Left ventricle myocardium inferior (tissue), 1 donor: ENCODE measurements around the gene NHLRC4. TPM values are rescaled to one million over a fixed set of nuclear protein-coding genes. Genes with fewer than 3 reads are reported as not detected.

Source experiments
- DNase-seq: peaks from one replicate; pipeline ENCODE4 v3.0.0-alpha.2; 2020
- H3K27ac ChIP-seq: fragments of 200-600 bp; replicated peaks from 2 replicates; pipeline ENCODE4 v1.8.0; 2021
- H3K27me3 ChIP-seq: fragments of 200-600 bp; 2 replicates; pipeline ENCODE4 v1.8.0; 2021; ENCODE audit warnings: low read depth
- H3K36me3 ChIP-seq: fragments of 200-600 bp; 2 replicates; pipeline ENCODE4 v1.8.0; 2021
- H3K4me1 ChIP-seq: fragments of 200-600 bp; 2 replicates; pipeline ENCODE4 v1.8.0; 2021
- H3K4me3 ChIP-seq: fragments of 200-600 bp; 2 replicates; pipeline ENCODE4 v1.8.0; 2021; ENCODE audit warnings: mild to moderate bottlenecking, moderate library complexity
- H3K9me3 ChIP-seq: fragments of 200-600 bp; replicated peaks from 2 replicates; pipeline ENCODE4 v1.8.0; 2021
- intact Hi-C: fragments of 100-400 bp; cut with micrococcal nuclease; formaldehyde crosslinking; loops from one replicate; pipeline ENCODE4 v1.11.0; 2022
- total RNA-seq: library from RNA; stranded (reverse); fragmentation: NEBNext Ultra II Directional; extraction: Animal tissue kit (Norgen Biotek cat#: 25700); gene quantifications from one replicate; pipeline ENCODE4 v1.2.1, GENCODE V29; 2021
- TF ChIP-seq, protein P1 (sequence below): fragments of 200-600 bp; IDR thresholded peaks from 2 replicates; pipeline ENCODE4 v1.8.0; 2021; ENCODE audit warnings: antibody characterized with exemption, mild to moderate bottlenecking, borderline replicate concordance
- donor health status: DM: no; HTN: yes; CAD: no; lungs with severe emphysema.

Gene NHLRC4
- total RNA-seq, 1 donor from 2014 or later: 0.11 TPM

DNA sequence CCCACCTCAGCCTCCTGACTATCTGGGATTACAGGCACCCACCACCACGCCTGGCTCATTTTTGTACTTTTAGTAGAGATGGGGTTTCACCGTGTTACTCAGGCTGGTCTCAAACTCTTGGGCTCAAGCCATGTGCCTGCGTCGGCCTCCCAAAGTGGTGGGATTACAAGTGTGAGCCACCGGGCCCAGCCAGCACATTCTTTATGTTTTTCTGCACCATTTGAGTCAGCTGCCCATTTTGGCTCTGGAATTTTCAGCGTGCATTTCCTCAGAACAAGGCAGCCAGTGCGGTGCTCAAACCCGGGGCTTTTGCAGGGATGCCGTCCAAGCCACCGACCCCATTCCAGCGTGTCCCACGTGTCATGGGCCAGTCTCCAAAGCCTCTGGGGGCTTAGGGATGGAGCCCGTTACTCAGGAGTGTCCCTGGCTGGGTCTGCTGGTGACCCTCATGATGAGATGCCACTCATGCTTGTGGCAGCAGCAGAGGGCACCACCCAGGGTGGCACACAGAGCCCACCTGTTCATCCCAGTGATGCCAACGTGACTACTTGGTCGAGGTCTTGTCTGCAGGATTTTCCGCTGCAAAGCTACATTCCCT, 19.3 kb downstream of the NHLRC4 start:
- no peak for DNase-seq
- peaks cover 56% of the 10 kb centered on the region for H3K4me1 ChIP-seq

GRCh38 chr16:586645-587590, 20.1 kb downstream of the NHLRC4 start:
- no peaks in the 10 kb centered on the region for H3K27me3 ChIP-seq
- DNase-seq: no peak
- intact Hi-C loops: no loop called here
- H3K27ac ChIP-seq: peak overlapping the region; percentile 100
- H3K4me3 ChIP-seq: peak overlapping the region; percentile 80
- H3K36me3 ChIP-seq: no peaks in the 10 kb centered on the region
- peaks cover 63% of the 10 kb centered on the region for H3K4me1 ChIP-seq
- H3K9me3 ChIP-seq: no peaks in the 10 kb centered on the region
- TF ChIP-seq, protein P1, sequence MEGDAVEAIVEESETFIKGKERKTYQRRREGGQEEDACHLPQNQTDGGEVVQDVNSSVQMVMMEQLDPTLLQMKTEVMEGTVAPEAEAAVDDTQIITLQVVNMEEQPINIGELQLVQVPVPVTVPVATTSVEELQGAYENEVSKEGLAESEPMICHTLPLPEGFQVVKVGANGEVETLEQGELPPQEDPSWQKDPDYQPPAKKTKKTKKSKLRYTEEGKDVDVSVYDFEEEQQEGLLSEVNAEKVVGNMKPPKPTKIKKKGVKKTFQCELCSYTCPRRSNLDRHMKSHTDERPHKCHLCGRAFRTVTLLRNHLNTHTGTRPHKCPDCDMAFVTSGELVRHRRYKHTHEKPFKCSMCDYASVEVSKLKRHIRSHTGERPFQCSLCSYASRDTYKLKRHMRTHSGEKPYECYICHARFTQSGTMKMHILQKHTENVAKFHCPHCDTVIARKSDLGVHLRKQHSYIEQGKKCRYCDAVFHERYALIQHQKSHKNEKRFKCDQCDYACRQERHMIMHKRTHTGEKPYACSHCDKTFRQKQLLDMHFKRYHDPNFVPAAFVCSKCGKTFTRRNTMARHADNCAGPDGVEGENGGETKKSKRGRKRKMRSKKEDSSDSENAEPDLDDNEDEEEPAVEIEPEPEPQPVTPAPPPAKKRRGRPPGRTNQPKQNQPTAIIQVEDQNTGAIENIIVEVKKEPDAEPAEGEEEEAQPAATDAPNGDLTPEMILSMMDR: no peak

More for the DNA sequence above, 19.3 kb downstream of the NHLRC4 start:
- intact Hi-C loops: no loop called here
- H3K4me3 ChIP-seq: no peak overlapping the region
- no peaks in the 10 kb centered on the region for H3K27me3 ChIP-seq
- no peaks in the 10 kb centered on the region for H3K9me3 ChIP-seq
- no peaks in the 10 kb centered on the region for H3K36me3 ChIP-seq
- TF ChIP-seq, protein P1: no peak
- no peak overlapping the region for H3K27ac ChIP-seq

DNA sequence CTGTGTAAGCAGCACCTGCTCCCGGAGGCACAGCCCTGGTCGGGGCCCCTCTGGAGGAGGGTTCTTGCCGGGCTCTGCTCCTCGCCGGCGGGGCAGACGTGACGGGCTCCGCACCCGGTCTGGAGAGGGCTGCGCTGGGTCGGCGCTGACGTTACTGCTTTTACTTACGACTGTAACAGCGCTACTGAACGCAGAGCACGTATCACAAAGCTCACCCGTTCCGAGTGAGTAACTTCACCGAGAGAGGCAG, 21.8 kb downstream of the NHLRC4 start:
- intact Hi-C loops: no loop called here
- TF ChIP-seq, protein P1: no peak
- no peaks in the 10 kb centered on the region for H3K9me3 ChIP-seq
- H3K4me1 ChIP-seq: peaks cover 77% of the 10 kb centered on the region
- peak overlapping the region; percentile 100 for H3K27ac ChIP-seq
- peak overlapping the region; percentile 80 for H3K4me3 ChIP-seq
- DNase-seq: no peak
- no peaks in the 10 kb centered on the region for H3K36me3 ChIP-seq
- H3K27me3 ChIP-seq: no peaks in the 10 kb centered on the region

DNA sequence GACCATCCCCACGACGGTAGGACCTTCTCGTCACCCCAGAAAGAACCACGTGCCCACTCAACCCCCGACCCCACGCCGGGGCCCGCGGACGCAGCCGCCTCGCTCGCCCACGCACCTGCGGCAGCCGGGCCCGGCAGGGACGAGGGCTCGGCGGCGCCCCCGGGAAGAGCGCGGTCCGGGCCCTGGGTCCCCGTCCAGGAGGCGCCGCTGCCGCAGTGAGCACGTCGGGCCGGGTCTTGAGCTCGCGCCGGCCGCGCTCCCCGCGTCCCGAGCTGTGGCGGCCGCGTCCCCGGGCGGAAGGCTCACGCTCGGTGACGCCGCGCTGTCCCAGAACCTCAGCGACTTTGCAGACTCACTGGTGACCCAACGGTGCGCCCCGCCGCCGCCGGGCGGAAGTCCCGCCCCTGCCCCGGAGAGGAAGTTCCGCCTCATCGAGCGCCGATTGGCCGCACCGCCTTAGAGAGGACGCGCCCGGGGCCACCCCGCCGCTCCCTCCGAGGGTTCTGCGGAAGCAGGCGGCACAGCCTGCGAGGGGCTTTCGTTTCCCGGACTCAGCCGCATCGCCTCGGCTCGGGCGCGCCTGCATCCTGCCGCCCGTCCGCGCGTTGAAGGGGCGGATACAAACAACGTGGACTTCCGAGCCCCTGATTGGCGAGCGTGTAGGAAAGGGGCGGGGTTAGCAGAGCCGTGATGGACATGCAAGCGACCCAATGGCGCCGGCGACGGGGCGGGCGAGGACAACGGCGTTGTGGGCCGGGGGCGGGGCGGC, 22.3 kb downstream of the NHLRC4 start:
- H3K4me3 ChIP-seq: peak overlapping the region; percentile 80
- TF ChIP-seq, protein P1: no peak
- peaks cover 77% of the 10 kb centered on the region for H3K4me1 ChIP-seq
- H3K9me3 ChIP-seq: no peaks in the 10 kb centered on the region
- no peaks in the 10 kb centered on the region for H3K36me3 ChIP-seq
- no peaks in the 10 kb centered on the region for H3K27me3 ChIP-seq
- intact Hi-C loops: no loop called here
- peak; percentile 97 for DNase-seq
- peak overlapping the region; percentile 100 for H3K27ac ChIP-seq

DNA sequence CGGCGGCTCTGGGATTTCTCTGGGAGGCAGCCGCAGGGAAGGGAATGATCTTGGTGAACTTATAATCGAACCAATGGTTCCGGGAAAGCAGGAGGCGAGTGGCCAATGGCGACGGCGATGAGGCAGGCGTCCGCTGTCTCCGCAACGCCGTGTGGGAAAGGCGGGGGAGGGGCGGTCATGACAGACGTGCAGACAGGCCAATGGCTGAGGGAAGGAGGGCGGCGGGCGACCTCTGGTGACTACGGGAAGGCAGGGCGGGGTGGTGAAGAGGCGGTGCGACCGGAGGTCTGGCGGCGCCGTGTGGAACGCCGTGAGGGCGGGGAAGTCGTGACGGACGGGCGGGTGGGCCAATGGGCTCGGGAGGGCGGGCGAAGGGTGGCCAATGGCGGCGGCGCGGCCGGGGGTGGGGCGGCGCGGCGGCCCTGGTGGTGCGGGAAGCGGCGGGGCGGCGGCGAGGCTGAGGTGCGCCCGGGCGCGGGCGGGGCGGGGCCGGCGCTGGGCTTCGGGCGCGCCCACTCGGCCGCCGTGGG, 22.9 kb downstream of the NHLRC4 start, which contains the start of gene RAB40C:
RAB40C (plus strand) TSS at position 409 of the 530 bp plus-strand sequence. CDS start 226 bp downstream, outside the sequence.
- H3K36me3 ChIP-seq: no peaks in the 10 kb centered on the region
- TF ChIP-seq, protein P1: no peak
- intact Hi-C loops: no loop called here
- no peaks in the 10 kb centered on the region for H3K9me3 ChIP-seq
- H3K4me1 ChIP-seq: peaks cover 77% of the 10 kb centered on the region
- H3K27ac ChIP-seq: peak within 1 kb of the TSS; percentile 100
- peak within 1 kb of the TSS; percentile 94 for H3K4me3 ChIP-seq
- DNase-seq: peak; percentile 99
- no peaks in the 10 kb centered on the region for H3K27me3 ChIP-seq
